LoVo (cell line): ENCODE results near the gene TRAF3.

Experiments used
- DNase-seq: peaks from one replicate; pipeline ENCODE4 v3.0.0-alpha.2; 2016; ENCODE audit warnings: low spot score

Gene TRAF3

DNA sequence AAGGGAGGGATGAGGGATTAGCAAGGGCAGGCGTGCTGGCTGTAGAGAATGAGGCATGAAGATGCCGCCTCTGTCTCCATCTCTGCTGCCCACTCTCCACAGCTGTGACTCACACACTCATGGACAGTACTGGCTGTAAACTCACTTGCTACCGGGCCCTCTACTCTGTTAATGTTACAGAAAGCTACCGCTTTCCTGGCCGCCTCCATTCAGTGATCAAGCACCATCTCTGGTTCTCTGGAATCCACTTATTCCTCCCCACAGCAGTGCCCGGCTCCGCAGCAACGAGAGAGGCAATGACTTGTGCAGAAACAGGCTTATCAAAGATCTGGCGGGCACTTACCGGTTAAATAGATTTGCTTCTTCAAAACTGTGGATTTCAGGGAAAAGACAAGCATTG lies 180.0 kb downstream of the TRAF3 start:
- DNase-seq, result no peak

DNA sequence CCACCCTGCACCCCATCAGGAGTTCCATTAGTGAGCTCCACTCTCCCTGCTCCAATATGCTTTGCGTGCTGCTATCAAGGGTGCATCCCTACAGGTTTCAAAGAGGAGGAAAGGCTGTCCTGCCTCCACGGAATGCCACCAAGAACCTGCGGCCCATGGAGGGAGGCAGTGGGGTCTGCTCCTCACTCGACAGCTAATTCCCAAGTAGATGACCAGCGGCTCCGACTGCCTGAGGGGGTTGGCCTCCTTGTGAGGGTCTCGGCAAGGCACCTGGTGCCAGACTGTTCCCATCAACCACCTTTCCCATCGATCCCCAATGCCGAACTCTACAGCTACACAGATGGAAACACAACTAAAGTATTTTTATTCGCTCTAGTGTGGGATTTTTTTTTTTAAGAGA lies 181.2 kb downstream of the TRAF3 start:
- no peak for DNase-seq
